G401.6 (cell line): ENCODE measurements around the gene ARHGEF17.

ENCODE experiments used
- FAIRE-seq: peaks from 2 replicates; lab custom pipeline; 2012; peaks lifted over from hg19 to GRCh38; lab: Jason Lieb, UNC

The ARHGEF17 gene

DNA sequence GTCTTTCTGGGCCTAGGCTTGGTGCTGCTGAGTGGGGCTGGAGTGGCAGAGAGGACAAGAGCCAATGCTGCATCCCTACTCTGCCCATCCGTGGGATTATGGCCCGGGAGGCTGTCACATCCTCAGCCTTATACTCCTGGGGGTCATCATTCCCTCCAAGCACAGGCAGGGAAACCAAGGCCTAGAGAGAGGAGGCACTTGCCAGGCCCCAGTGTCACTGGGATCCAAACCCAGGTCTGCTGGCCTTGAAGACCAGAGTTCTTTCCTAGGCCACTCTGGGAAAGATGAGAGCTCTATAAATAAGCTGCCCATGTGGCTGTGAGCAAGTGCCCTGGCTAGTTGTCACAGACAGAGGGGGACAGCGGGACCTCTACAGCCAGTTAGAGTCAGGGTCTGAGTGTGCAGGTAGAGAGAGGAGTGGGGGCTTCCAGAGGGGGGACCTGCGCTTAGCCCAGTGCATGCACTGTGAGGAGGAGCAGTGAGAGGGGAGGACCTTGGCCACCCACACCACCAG lies 72.9 kb downstream of the ARHGEF17 start:
- no peak for FAIRE-seq

DNA sequence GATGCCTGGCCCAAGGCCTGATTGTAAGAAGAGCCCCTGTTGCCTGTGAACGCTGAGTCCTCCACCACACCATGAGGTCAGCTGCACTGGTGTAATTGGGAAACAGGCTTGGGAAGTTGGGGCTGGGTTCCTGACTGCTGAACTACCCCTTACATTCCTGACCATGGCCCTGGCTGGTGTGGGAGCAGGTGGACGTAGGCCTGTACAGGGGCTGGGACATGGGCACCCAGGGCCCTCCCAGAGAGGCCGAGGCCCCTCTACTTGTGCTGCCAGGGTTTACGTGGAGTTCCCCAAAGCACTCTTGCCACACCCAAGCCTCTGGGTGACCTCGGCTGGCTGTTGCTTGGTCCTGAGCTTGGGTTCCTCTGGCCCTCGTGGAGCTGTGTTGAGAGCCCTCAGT lies 73.5 kb downstream of the ARHGEF17 start:
- no peak for FAIRE-seq

DNA sequence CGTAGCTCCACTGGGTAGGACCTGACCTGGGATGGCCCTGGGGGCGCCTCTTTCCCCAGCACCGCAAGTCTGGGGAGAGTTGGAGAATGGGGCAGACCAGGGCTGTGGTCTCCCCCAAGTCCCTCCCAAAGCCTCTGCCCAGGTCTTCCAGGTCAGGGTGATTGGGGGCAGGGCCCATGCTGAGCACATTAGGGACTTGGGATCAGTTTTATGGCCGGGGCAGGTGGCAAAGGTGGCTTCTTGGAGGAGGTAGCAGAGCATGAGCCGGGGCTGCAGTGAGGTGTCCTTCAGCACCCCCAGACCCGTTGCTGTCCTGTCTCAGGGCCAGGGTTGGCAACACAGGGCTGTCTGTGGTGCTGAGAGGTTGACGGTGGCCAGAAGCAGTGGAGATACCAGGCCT lies 74.1 kb downstream of the ARHGEF17 start:
- no peak for FAIRE-seq

DNA sequence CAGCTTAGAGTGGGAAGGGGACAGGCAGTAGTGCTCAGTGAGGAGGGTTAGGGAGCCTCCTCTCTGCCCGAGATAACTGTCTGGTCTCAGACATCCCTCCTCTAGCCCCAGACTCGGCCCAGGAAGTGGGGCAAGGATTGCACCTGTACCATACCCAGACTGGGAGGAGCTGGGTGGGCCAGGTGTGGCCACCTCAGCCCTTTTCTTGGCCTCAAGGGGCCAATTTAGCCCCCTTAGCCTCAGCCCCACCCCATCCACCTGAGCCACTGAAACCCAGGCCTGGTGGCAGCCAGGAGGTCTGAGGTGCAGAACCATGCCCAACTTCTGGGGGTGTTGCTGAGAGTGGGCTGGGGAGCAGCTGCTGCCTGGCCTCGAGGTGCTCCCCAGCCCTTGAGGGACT lies 74.7 kb downstream of the ARHGEF17 start:
- FAIRE-seq = no peak

DNA sequence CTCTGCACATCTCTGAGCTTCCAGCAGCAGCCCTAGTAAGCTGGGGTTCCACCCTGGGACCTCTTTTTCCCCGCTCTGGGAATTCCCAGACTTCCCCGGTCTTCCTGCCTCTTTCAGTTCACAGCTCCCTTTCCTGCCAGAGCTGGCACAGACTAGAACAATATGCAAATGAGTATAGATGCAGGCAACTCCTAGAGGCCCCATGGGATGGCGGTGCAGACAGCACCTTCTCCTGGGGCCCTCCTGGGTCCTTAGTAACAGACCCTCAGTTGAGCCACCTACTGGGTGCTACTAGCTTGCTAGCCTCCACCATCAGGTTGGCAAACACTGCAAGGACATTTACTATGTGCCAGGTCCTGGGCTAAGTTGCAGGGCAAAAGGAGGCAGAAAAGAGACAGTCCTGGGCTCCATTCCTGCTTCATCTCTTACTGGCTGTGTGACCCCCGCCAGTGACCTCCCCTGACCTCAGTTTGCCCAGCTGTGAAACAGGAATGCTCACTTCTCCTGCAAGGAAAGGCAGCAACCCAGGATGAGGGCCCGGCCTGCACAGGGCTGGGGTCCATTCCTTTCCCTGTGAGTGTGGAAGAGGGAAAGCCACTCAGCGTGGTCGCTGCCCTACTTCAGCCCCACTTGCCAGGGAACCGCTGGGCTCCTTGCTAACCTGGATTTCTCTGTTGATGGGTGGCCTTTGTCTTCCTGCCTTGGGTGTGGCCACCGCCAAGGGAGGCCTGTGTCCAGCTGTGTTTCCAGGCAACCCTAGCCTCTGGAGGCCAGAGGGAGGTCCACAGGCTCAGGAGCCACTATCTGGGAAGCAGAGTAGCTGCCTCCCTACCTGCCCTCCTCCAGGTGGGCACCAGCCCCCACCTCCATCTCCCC lies 75.4 kb downstream of the ARHGEF17 start:
- FAIRE-seq = no peak

DNA sequence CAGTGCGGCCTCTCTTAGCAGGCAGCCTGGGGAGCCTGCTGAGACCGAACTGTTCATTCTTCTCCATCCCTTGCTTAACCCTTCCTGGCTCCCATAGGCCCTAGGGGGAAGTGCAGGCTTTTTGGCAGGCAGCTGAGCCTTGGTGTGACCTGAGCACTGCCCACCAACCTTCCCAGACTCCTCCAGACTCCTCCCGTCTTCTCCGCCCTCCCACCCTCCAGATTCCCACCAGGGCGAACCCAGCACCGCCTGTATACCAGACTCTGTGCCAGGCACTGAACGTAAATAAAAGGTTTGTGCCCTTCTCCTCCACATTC lies 76.0 kb downstream of the ARHGEF17 start:
- FAIRE-seq = no peak

DNA sequence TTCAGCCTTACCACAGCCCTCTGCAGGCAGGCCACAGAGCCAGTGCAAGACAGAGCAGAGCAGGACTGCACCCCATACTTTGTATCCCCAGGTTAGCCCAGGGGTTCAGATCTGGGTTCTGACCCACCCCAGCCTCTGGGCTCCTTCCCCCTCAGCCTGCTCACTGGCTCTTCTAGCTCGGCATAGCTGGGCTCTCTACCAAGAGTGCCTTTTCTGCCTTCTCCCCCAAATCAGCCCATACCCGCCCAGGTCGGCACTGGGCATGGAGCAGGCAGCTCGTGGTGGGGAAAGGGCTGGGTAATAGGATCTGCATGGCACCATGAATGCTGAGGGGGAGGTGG lies 76.4 kb downstream of the ARHGEF17 start:
- no peak for FAIRE-seq

DNA sequence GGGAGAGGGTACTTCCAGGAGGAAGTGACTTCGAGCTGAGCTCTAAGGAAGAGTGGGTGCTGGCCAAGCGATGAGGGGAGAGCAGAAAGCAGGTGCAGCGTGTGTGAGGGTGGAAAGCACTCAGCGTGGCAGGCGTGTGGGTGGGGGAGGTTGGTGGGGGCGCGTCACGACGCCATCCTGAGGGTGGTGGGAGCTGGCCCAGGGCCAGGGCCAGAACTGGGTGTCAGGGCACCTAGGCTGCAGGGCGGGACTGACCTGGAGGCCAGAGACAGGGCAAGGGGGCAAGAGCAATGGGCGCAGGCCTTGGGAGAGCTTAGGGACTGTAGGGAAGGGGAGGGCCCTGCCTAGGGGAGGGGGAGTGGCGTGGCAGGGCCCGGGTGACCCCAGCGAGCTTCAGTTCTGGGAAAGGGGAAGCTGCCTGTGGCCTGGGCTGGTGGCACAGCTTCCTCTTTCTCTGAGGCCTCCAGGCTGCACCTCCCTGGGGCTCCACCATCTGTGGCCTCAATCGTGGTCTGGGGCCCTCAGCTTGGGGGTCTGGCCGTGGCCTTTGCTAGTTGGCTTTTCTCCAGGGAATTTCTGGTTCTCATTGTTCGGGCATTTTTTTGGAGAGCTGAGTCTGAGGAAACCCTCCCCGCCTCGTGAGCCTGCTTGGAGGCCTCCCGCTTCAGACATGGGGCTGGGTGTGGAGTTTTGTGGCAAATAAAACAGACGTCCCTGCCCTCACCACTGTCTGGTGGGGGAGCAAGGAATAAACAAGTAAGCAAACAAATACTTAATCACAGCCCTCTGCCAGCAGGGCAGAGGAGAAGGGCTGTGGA lies 77.0 kb downstream of the ARHGEF17 start:
- no peak for FAIRE-seq

DNA sequence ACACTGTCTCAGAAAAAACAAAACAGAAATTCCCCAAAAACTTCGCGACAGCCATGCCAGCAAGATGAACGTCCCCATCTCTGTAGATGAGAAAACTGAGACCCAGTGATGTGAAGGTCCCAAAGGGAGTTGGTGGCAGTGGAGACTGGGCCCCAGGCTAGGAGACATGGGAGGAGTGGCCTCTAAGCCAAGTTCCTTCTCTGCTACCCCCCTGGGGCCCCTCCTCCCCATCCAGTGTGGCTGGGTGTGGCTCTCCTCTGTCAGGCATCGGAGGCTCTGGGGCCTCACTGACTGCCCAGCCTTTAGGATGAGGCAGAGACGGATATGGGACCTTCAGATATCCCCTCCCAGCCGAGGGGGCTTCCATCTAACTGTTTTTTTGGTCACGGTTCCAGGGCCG lies 77.9 kb downstream of the ARHGEF17 start:
- FAIRE-seq = no peak

DNA sequence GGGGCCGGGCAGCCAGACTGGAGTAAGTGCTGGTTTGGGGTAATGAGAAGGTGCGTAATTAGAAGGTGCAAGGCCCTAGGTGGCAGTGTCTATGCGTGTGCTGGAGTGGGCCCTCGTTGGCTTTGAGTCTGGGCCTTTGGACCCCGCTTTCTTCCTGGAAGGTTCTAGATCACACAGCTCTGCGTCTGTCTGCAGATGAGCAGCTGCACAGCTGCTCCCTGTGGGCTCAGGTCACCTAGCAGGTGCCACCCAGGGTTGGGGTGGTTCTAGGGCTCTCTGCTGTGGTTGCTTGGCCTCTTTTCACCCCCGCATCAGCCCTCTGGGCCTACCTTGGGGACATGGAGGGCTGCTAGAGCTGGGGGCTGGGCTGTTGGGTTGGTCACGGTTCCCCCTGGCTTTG lies 78.5 kb downstream of the ARHGEF17 start:
- no peak for FAIRE-seq

DNA sequence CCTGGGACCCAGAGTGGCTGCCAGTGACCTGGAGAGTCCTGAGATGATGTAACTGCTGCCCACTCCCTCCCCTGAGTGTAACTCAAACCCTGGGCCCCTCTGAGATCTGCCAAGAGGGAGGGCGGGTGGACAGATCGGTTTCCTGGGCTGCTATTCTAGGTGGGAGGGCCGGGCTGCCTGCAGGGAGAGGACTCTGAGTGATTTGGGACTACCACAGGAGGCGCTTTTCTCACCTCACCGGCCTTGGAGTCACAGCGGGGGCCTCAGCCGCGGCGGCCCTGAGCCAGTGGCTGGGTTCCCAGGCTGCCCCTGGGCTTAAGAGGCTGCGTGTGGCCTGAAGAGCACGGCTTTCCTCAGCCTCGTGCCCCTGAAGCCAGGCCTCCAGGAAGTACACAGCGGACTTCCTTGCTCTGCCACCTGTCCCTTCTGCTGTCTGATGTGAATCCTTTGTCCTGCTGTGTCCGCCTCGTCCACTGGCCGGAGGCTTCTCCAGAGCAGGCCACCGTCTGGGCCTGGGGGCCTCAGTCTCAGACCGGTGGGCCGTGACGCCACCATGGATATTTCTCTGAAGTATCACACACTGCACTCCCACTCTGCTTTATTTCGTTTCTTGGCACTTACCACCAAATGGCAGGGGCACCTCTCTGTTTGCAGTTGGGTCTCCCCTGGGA lies 79.7 kb downstream of the ARHGEF17 start:
- FAIRE-seq = no peak

DNA sequence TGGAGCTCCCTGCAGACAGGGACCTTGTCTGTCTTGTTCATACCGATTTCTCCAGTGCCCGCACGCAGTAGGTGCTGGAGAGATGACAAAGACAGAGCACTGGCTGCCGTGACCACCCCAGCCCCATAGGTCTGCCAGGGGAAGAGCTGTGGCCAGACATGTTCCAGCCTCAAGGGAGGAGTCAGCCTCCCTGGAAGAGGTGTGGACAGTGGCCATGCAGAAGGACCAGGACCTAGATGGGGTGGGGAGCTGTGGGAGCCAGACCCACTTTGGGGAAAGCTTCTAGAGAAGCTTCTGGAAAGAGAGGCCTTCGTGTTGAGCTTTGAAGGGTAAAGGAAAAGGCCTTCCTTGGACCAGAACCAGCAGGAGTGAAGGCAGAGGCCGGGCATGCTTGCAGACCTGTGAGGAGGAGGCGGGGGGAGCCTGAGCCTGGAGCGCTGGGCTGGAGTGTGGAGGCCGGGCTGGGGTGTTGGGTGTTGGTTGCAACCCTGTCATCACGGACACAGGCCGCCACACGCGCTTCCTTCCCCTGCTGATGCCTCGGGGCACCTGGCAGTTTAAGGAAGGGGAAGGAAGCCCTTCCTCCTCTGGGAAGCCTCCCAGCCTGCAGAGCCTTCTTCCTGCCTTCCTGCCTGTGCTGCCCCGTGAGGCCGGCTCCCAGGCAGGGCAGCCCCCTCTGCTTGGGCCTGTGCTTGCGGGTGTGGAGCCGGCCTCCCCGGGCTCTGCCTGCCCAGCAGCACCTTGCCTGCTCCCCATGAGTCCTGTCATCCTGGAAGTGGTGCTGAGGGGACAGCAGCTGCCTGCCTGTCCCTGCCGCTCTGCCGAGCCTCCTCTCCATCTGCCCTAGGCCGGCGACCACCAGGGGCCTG lies 80.4 kb downstream of the ARHGEF17 start:
- no peak for FAIRE-seq

DNA sequence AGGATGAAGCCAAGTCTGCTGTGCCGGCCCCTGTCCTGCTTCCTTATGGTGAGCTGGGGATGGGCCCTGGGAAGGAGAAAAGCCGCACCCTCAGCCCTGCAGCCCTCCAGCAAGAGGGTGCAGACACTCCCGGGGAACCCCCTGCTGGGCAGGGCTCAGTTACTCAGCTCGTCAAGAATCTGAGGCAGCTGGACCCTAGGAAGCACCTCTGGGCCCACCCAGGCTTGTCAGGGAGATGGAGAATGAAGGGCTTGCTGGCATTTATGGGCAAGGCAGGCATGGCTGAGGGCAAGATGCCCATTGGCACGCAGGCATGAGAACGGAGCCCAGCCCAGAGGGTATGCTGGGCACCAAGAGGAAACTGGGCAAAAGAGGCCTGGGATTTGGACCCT lies 81.1 kb downstream of the ARHGEF17 start:
- FAIRE-seq = no peak

DNA sequence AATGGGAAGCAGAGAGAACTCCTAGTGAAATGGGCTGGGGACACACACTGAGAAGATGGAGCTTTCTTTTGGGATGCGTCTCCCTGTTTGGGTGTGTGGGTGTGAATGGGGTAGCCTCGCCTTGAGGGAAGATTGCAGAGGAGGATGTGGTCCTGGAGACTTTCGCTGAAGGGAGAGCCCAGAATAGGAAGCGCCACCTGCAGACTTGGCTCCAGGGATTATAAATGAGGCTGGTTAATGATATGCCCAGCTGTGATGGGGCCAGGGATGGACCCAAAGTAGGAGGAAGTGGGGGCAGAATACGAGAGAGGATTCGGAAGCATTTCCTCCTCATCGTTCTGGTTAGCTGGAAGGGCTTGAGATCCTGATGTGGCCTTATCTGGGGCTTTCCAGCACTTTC lies 81.8 kb downstream of the ARHGEF17 start:
- no peak for FAIRE-seq

DNA sequence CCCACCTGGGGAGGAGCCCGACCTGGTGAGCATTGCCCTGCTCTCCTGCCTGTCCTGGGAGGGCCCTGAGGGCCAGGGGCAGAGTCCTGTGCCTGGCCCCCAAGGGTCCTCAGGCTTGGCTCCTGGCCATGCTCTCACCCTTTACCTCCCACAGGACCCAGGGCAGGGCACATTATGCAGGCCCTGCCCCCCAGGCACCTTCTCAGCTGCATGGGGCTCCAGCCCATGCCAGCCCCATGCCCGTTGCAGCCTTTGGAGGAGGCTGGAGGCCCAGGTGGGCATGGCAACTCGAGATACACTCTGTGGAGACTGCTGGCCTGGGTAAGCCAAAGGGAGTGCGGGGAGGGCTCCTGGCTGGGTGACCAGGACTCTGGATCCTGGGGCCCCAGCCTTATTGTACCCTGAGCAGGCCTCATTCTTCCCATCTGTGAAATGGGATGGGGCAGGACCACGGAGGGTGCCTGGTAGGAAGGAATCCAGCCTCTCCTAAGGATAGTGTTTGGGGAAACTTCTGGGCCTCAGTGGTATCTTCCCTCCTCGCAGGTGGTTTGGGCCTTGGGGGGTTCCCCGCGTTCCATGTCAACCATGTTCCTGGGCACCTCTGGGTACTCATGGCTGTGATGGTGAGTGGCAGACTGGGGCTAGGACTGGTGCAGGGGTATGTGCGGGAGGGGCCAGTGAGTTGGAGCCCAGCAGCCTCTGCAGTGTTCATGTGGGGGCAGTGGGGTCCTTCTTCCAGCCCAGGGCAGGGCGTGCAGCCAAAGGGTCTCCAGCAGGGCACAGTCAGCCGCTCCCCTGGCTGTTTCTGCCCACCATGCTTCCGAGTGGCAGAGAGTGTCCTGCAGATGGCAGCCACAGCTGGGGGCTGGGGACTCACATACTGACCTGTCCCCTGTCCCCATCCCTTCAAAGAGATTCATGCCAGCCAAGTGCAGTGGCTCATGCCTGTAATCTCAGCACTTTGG lies 82.8 kb downstream of the ARHGEF17 start:
- no peak for FAIRE-seq

DNA sequence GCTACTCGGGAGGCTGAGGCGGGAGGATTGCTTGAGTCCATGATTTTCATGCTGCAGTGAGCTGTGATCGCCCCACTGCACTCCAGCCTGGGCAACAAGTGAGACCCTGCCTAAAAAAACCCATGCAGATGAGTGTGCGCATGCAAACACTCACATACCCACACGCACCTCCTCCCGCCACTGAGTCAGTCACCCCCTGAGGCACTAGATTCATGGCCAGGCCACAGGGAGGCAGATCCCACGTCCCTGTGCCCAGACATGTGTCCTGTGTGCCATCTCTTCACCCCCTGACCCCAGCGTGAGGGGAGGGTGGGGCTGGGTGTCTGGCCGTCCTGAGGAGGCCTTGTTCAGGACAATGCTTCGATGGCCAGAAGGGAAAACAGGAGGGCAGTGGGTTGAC lies 83.6 kb downstream of the ARHGEF17 start:
- no peak for FAIRE-seq

DNA sequence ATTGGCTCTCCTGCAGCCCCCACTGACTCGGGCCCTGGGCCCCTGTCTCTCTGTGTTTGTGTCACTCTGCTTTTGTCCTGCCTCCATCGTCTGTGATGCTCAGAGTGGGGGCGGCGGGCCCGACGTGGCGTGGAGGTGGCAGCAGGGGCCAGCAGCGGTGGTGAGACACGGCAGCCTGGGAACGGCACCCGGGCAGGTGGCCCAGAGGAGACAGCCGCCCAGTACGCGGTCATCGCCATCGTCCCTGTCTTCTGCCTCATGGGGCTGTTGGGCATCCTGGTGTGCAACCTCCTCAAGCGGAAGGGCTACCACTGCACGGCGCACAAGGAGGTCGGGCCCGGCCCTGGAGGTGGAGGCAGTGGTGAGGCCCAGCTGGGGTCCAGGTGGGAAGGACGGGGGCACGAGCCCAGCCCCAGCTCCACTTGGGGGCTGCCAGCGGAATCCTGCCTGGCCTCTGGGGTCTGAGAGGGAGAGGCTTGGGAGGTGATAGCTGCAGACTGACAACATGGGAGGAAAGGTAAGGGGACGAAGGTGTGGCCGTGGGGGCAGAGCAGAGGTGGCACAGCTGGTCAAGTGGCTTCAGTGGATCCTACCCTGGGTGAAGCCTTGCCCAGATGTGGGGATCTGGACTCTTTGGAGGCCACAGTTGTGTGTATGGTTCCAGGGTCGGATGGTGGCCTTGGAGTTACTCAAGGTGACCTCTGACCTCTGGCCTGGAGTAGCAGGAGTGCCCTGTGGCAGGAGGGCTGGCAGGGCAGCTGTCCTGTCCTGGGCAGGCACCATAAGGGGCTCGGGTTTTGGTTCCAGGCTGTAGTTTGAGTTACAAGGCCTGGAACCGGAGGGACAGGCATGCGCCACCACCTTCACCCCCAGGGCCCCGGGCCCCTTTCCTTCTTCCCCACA lies 84.3 kb downstream of the ARHGEF17 start:
- FAIRE-seq = no peak

DNA sequence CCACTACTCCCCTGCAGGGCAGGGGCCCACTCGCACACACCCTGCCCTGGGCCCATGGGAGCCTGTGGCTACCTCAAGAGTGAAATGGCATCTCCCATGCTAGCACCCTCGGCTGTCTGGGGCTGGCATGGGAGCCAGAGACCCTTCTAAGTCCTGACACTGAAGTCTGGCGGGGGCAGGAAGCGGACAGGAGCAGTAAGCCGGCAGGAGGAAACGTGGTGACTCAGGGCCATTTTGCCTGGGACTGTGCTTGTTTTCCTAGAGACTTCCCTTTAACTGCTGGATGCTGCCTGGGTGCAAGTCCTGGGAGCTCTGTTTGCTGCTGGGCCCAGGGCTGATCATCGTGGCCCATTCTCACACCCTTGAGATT lies 84.9 kb downstream of the ARHGEF17 start:
- FAIRE-seq = no peak

DNA sequence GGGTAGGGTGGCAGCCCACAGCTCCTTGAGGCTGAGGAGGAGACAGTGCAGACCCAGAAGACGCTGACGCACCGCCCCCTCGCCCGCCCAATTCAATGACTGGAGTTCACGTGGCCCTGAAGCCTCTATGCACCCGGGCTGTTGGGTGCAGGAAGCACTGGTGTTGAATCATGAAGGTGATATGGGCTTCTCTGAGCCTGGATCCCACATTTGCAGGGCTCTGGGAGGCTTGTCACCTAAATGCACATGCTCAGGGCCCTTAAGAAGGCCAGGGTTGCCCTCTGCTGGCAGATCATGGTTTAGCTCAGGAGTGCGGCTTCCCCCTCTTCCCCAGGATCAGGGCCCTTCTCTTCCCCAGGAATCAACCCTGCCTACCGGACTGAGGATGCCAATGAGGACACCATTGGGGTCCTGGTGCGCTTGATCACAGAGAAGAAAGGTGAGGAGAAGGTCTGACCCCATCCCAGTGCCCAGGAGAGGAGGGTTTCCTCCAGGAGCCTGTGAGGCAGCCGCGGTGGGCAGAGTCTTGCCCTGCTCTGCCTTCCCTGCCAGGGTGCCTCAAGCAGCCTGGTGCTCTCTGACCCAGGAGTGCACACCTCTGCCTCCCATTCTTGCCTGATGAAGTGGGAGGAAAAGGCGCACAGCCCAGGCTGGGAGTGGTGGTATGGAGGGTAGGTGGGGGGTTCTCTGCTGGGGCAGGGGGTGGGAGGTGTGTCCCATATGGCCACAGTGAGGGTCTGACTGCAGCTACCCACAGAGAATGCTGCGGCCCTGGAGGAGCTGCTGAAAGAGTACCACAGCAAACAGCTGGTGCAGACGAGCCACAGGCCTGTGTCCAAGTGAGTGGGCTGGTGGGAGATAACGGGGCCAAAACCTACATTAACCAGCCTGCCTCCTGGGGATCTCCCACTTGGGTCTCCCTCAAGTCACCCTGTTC lies 85.7 kb downstream of the ARHGEF17 start:
- peak; percentile 92 for FAIRE-seq
